HG03469 (cell line): ENCODE data around the gene SLC12A7.
"Not testable (repeated sequence)": the region's sequence is repeated elsewhere in the genome, so short reads cannot be mapped to it uniquely, and the experiment has no call there.

Source experiments
- ATAC-seq: cut with Tn5 transposase; IDR thresholded peaks from one replicate; pipeline ENCODE4 v1.9.1; 2021; ENCODE audit warnings: mild to moderate bottlenecking, moderate library complexity, moderate number of reproducible peaks; ENCODE audit not compliant: unreplicated experiment

The SLC12A7 gene

GRCh38 chr5:1065891-1066650, 45.8 kb downstream of the SLC12A7 start:
- ATAC-seq = no peak

DNA sequence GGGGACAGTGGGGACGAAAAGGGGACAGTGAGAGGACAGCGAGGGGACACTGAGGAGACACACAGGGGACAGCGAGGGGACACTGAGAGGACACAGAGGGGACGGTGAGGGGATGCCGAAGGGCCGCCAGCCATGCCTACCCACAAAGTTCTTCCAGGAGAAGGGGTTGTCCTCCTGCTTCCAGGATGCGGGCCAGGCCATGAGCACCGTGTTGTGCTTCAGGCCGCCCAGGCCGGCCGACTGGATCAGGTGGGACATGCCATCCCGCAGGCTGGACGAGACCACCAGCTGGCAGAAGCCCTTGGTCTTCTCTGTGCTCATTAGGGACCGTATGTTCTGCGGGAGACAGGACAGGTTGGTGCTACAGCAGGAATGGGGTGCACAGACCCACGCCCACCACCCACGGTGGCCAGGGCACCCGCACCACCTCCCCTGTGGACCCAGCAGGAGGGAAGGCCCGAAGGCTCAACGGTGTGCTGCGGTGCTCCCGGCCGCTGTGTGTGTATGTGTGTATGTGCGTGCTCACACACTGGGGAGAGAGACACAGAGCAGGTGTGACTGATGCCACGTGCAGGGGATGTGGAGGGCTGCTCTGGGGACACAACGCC, 46.6 kb downstream of the SLC12A7 start:
- ATAC-seq = no peak

GRCh38 chr5:1064383-1065142, 47.3 kb downstream of the SLC12A7 start:
- no peak for ATAC-seq

- no peak for ATAC-seq
Measured at GRCh38 chr5:1063661-1064382, 48.0 kb downstream of the SLC12A7 start.

- no peak for ATAC-seq
Measured at GRCh38 chr5:1062761-1063568, 48.9 kb downstream of the SLC12A7 start.

GRCh38 chr5:1061916-1062315, 49.9 kb downstream of the SLC12A7 start:
- ATAC-seq = no peak

DNA sequence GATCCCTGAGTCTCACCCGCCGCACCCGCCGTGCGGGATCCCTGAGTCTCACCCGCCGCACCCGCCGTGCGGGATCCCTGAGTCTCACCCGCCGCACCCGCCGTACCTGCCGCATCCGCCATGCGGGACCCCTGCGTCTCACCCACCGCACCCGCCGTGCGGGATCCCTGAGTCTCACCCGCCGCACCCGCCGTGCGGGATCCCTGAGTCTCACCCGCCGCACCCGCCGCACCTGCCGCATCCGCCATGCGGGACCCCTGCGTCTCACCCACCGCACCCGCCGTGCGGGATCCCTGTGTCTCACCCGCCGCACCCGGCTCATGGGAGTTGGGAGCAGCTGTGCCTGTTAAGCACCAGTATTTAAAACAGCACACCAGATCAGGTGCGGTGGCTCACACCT, 50.6 kb downstream of the SLC12A7 start:
- not testable (repeated sequence) for ATAC-seq

- no peak for ATAC-seq
Measured at GRCh38 chr5:1060535-1060981, 51.3 kb downstream of the SLC12A7 start.

GRCh38 chr5:1059884-1060263, 52.0 kb downstream of the SLC12A7 start:
- ATAC-seq = no peak

GRCh38 chr5:1058988-1059883, 52.6 kb downstream of the SLC12A7 start:
- ATAC-seq = no peak

- no peak for ATAC-seq
Measured at GRCh38 chr5:1058083-1058945, 53.5 kb downstream of the SLC12A7 start.

DNA sequence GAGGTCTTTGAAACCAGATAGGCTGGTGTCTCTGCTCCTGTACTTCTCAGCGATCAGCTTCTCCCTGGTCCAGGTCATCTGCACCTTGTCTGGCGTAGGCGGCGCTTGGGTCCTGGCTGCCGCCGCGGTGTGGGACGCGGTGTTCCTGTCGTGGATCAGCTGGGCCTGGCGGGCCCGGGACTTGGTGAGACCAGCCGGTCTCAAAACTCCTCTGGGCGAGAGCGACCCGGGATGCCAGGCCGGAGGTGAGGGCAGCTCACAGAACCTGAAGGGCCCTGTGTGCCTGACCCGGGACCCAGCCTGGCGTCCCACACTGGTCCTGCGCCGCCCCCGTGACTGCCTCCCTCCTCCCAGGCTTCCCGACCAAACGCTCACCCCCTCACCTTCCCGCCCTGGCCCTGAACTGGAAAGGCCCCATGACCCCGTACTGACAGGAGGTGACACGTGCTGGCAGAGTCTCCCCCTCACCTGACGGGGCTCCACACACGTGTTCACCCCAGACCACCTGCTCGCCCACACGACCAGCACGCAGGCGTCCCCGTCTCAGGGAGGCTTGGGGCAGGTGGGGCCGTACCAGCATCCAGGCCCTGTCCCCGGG, 54.3 kb downstream of the SLC12A7 start:
- ATAC-seq = no peak

- ATAC-seq = no peak
Measured at GRCh38 chr5:1056611-1057484, 55.0 kb downstream of the SLC12A7 start.

- no peak for ATAC-seq
Measured at GRCh38 chr5:1055896-1056610, 55.8 kb downstream of the SLC12A7 start.

- ATAC-seq = no peak
Measured at GRCh38 chr5:1054799-1055775, 56.8 kb downstream of the SLC12A7 start.
